Measurements from ENCODE around the gene VEZT. TPM values are rescaled to one million over a fixed set of nuclear protein-coding genes. Genes with fewer than 3 reads are reported as not detected.
A peak's percentile ranks its signal among the peaks of the same experiment; 100 is the strongest.

VEZT gene
- polyA plus RNA-seq, 4 donors = 11.3 to 49.7 (median 18.1) TPM

DNA sequence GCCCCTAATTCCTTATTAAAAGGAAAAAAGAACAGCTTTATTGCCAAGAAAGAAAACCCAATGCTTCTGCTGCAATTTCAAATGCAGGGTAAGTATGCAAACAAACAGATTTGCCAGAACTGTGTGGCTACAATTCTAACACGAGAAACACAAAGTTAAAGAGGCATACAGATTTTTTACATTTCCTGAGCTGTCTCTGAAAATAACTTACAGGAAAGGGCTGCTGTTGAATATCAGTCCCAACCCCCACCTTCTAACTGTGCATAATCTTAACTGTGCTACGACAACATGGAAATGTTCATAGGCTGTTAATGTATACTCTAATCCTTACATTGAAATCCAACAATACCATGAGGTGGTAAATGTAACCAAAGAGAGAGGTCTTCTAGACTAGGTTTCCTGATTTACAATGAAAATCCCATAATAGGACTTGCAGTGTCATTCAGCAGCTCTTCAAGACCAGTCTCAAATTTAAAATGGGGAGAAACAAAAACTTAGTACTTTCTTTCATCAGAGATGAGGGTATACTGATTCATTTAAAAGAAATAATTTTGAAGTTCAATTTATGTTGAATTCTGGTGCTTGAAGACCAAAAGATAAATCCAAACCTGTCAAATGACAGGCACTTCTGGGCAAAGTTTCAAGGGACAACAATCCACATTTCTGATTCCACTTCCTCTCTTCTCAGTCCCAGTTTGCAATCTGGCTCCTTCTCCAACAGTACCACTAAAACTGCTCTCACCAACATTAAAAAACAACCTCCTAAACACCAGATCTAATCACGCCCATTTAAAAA lies 14.7 kb upstream of the VEZT start:
- FAIRE-seq (no peak), DNase-seq (peak in 1 of 2 donors; percentile 36)
- H3K36me3 ChIP-seq (ENCODE audit: control insufficient read depth in 3 of 3, insufficient read depth in 2 of 3, low read depth in 1 of 3, low read length in 3 of 3) = peaks cover 0 to 7% (median 0%) of the 10 kb centered on the region in 3 donors
- no peaks in the 10 kb centered on the region for H3K27me3 ChIP-seq (ENCODE audit: control insufficient read depth in 3 of 3, insufficient read depth in 3 of 3, low read length in 3 of 3)
- 63 to 92% (median 74%) methylated on average over 3 of the region's 3 CpGs for WGBS, 3 donors
- no peak overlapping the region for H3K4me3 ChIP-seq (ENCODE audit: low read depth in 1 of 3, low read length in 3 of 3)
- peaks cover 0 to 59% (median 10%) of the 10 kb centered on the region in 3 donors for H3K4me1 ChIP-seq (ENCODE audit: control insufficient read depth in 3 of 3, insufficient read depth in 2 of 3, low read depth in 1 of 3, low read length in 2 of 3)
- H3K27ac ChIP-seq (ENCODE audit: low read depth in 1 of 3, low read length in 2 of 3) = peak overlapping the region in 1 of 3 donors; percentile 89
- H3K9me3 ChIP-seq (ENCODE audit: control insufficient read depth in 2 of 2, insufficient read depth in 1 of 2, low read depth in 1 of 2, low read length in 1 of 2) = no peaks in the 10 kb centered on the region

DNA sequence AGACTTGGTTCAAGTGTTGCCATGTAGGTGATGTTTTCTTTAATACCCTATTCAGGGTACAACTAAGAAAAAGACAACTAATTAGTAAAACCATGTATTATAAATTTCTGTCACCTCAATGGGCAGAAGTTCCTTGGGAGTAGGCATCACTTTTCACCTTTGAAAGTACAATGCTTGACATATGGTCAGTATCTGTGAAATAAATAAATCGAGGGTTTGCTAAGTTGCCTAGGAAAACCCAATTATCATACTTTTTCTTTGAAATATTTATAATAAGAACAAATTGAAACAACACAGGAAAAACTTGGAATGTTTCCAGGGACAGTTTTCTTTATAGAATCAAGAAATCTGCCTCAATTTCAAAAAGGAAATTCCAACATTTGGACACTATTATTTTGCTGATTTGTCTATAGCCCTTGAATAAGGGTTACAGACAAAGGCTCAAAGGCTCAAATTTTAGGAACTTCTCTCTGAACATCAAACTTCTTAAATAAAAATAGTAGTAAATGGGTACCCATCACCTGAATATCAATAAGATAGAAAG lies 14.0 kb upstream of the VEZT start:
- WGBS, 3 donors = 62 to 96% (median 67%) methylated on average over 1 of the region's 1 CpG
- peaks cover 0 to 59% (median 10%) of the 10 kb centered on the region in 3 donors for H3K4me1 ChIP-seq (ENCODE audit: control insufficient read depth in 3 of 3, insufficient read depth in 2 of 3, low read depth in 1 of 3, low read length in 2 of 3)
- DNase-seq = no peak

DNA sequence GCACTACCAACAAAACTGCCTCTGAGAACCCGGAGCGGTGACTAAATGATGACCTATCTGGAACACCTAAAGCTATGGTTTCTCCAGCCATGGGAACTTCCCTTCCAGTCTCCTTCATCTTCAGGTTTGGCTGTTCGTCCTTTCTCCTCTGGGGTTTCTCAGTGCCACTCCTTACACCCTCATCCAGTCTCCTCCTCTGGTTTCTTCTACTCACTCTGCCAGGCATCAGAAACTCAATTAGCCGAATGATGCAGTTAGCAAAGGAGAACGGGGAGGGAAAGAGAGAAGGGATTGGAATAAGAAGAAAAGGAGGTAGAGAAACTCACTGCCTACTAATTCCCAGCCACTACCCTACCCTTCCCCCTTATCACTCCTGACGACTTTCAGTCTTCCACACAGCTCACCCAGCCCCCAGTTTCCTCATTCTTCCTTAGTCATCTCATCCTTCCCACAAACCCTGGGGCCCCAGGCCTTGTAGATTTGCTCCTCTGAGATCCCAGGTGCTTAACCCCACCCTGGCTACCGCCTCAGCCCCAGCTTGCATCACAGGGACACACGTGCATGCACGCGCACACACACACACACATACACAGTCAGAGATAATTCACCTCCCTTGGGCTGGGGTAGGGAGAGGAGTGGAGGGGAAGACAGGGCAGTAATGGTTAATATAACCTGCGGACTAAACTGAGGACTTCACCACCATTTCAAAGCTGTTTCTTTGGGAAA lies 13.3 kb upstream of the VEZT start:
- Histone ChIP-seq H3K27ac (ENCODE audit: low read depth in 1 of 3, low read length in 2 of 3) (peak overlapping the region in 2 of 3 donors; percentile 48 to 89), H3K9me3 (ENCODE audit: control insufficient read depth in 2 of 2, insufficient read depth in 1 of 2, low read depth in 1 of 2, low read length in 1 of 2) (no peaks in the 10 kb centered on the region), H3K36me3 (ENCODE audit: control insufficient read depth in 3 of 3, insufficient read depth in 2 of 3, low read depth in 1 of 3, low read length in 3 of 3) (peaks cover 0 to 6% (median 0%) of the 10 kb centered on the region in 3 donors), H3K4me3 (ENCODE audit: low read depth in 1 of 3, low read length in 3 of 3) (peak overlapping the region in 1 of 3 donors; percentile 4), H3K27me3 (ENCODE audit: control insufficient read depth in 3 of 3, insufficient read depth in 3 of 3, low read length in 3 of 3) (no peaks in the 10 kb centered on the region), H3K4me1 (ENCODE audit: control insufficient read depth in 3 of 3, insufficient read depth in 2 of 3, low read depth in 1 of 3, low read length in 2 of 3) (peaks cover 0 to 59% (median 10%) of the 10 kb centered on the region in 3 donors)
- peak; percentile 49 to 97 for DNase-seq
- no peak for FAIRE-seq
- WGBS, 3 donors = 59 to 67% (median 60%) methylated on average over 11 of the region's 11 CpGs

More for the DNA sequence above, 14.0 kb upstream of the VEZT start:
- H3K27ac ChIP-seq (ENCODE audit: low read depth in 1 of 3, low read length in 2 of 3) = peak overlapping the region in 1 of 3 donors; percentile 89
- H3K4me3 ChIP-seq (ENCODE audit: low read depth in 1 of 3, low read length in 3 of 3) = no peak overlapping the region
- no peaks in the 10 kb centered on the region for H3K9me3 ChIP-seq (ENCODE audit: control insufficient read depth in 2 of 2, insufficient read depth in 1 of 2, low read depth in 1 of 2, low read length in 1 of 2)
- H3K27me3 ChIP-seq (ENCODE audit: control insufficient read depth in 3 of 3, insufficient read depth in 3 of 3, low read length in 3 of 3) = no peaks in the 10 kb centered on the region
- peaks cover 0 to 6% (median 0%) of the 10 kb centered on the region in 3 donors for H3K36me3 ChIP-seq (ENCODE audit: control insufficient read depth in 3 of 3, insufficient read depth in 2 of 3, low read depth in 1 of 3, low read length in 3 of 3)
- no peak for FAIRE-seq

DNA sequence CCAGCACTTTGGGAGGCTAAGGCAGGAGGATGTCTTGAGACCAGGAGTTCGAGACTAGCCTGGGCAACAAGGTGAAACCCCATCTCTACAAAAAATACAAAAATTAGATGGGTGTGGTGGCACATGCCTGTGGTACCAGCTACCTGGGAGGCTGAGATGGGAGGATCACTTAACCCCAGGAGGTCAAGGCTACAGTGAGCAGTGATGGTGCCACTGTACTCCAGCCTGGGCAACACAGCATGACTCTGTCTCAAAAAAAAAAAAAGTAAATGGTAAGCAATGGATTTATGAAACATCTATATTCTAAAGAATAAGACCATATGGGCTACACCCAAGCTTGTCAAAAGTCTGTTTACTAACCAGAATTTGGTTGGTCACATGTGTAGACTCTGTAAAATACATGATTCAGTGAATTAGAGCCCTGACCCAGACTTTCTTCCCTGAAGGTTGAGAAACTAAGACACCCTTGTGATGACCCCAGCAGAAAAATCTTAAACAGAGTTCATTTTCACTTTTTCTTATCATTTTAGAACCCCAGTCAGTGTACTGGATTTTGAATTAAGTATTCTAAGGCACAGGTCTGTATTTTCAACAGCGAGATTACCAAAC lies 12.5 kb upstream of the VEZT start:
- WGBS, 3 donors = 92 to 97% (median 95%) methylated on average over 2 of the region's 2 CpGs
- H3K4me3 ChIP-seq (ENCODE audit: low read depth in 1 of 3, low read length in 3 of 3) = no peak overlapping the region
- peak overlapping the region in 2 of 3 donors; percentile 5 to 89 for H3K27ac ChIP-seq (ENCODE audit: low read depth in 1 of 3, low read length in 2 of 3)
- no peaks in the 10 kb centered on the region for H3K27me3 ChIP-seq (ENCODE audit: control insufficient read depth in 3 of 3, insufficient read depth in 3 of 3, low read length in 3 of 3)
- DNase-seq = peak in 1 of 2 donors; percentile 19
- H3K36me3 ChIP-seq (ENCODE audit: control insufficient read depth in 3 of 3, insufficient read depth in 2 of 3, low read depth in 1 of 3, low read length in 3 of 3) = peaks cover 0 to 6% (median 0%) of the 10 kb centered on the region in 3 donors
- H3K4me1 ChIP-seq (ENCODE audit: control insufficient read depth in 3 of 3, insufficient read depth in 2 of 3, low read depth in 1 of 3, low read length in 2 of 3) = peaks cover 0 to 53% (median 10%) of the 10 kb centered on the region in 3 donors
- H3K9me3 ChIP-seq (ENCODE audit: control insufficient read depth in 2 of 2, insufficient read depth in 1 of 2, low read depth in 1 of 2, low read length in 1 of 2) = no peaks in the 10 kb centered on the region
- FAIRE-seq = no peak

DNA sequence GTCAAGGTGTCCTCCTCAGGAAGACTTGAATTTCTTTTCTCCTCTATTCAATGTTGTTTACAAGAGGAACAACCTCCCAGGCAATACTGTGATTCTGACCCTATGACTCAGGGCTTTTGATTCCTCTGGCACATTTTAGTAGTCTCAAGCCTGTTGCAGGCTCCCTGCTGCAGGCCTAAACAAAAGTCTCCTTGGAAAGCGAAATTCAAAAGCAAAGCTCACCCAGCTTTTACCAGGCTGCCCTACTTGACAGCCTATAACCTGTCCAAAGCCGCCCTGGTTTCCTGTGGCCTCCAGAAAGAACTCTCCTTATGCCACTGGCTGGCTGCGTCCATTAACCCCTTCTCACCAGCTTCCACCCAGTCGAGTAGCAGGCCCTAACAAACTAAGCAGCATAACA lies 11.9 kb upstream of the VEZT start:
- no peak overlapping the region for H3K4me3 ChIP-seq (ENCODE audit: low read depth in 1 of 3, low read length in 3 of 3)
- peaks cover 0 to 47% (median 8%) of the 10 kb centered on the region in 3 donors for H3K4me1 ChIP-seq (ENCODE audit: control insufficient read depth in 3 of 3, insufficient read depth in 2 of 3, low read depth in 1 of 3, low read length in 2 of 3)
- H3K36me3 ChIP-seq (ENCODE audit: control insufficient read depth in 3 of 3, insufficient read depth in 2 of 3, low read depth in 1 of 3, low read length in 3 of 3) = peaks cover 0 to 6% (median 0%) of the 10 kb centered on the region in 3 donors
- DNase-seq (peak in 1 of 2 donors; percentile 47), FAIRE-seq (no peak)
- 66 to 84% (median 81%) methylated on average over 4 of the region's 4 CpGs for WGBS, 3 donors
- peak overlapping the region in 2 of 3 donors; percentile 69 to 89 for H3K27ac ChIP-seq (ENCODE audit: low read depth in 1 of 3, low read length in 2 of 3)
- no peaks in the 10 kb centered on the region for H3K27me3 ChIP-seq (ENCODE audit: control insufficient read depth in 3 of 3, insufficient read depth in 3 of 3, low read length in 3 of 3)
- no peaks in the 10 kb centered on the region for H3K9me3 ChIP-seq (ENCODE audit: control insufficient read depth in 2 of 2, insufficient read depth in 1 of 2, low read depth in 1 of 2, low read length in 1 of 2)

DNA sequence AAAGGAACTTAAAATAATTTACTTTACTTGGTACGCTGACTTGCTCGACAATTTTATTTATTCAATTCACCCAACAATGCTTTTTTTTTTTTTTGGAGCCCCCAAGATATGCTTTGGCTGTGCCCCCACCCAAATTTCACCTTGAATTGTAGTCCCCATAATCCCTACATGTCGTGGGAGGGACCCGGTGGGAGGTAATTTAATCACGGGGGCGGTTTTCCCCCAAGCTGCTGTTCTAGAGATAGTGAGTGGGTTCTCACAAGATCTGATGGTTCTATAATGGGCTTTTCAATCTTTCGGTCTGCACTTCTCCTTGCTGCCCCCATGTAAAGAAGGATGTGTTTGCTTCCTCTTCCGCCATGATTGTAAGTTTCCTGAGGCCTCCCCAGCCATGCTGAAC lies 10.7 kb upstream of the VEZT start:
- peaks cover 0 to 6% (median 0%) of the 10 kb centered on the region in 3 donors for H3K36me3 ChIP-seq (ENCODE audit: control insufficient read depth in 3 of 3, insufficient read depth in 2 of 3, low read depth in 1 of 3, low read length in 3 of 3)
- DNase-seq = no peak
- peaks cover 0 to 37% (median 6%) of the 10 kb centered on the region in 3 donors for H3K4me1 ChIP-seq (ENCODE audit: control insufficient read depth in 3 of 3, insufficient read depth in 2 of 3, low read depth in 1 of 3, low read length in 2 of 3)
- no peaks in the 10 kb centered on the region for H3K9me3 ChIP-seq (ENCODE audit: control insufficient read depth in 2 of 2, insufficient read depth in 1 of 2, low read depth in 1 of 2, low read length in 1 of 2)
- 93 to 96% (median 96%) methylated on average over 8 of the region's 8 CpGs for WGBS, 3 donors
- FAIRE-seq = no peak
- H3K27me3 ChIP-seq (ENCODE audit: control insufficient read depth in 3 of 3, insufficient read depth in 3 of 3, low read length in 3 of 3) = no peaks in the 10 kb centered on the region
- no peak overlapping the region for H3K27ac ChIP-seq (ENCODE audit: low read depth in 1 of 3, low read length in 2 of 3)
- no peak overlapping the region for H3K4me3 ChIP-seq (ENCODE audit: low read depth in 1 of 3, low read length in 3 of 3)

DNA sequence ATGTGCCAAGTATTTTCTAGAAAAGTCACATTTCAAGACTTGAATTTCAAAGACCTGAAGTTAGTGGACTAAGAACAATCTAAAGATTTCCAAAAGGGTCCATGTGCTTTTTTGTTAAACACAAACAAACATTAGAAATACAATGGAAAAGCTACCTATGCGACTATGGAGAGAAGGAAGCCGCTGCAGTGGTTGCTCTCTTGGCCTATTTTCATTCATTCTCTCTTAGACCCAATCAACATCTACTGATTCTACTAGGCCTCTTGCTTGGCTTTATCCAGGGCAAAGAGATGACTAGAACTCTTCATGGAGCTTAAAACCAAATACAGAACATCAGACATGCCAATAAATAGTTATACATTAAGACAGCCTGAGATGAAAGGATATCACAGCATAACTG lies 10.2 kb upstream of the VEZT start:
- H3K9me3 ChIP-seq (ENCODE audit: control insufficient read depth in 2 of 2, insufficient read depth in 1 of 2, low read depth in 1 of 2, low read length in 1 of 2) = no peaks in the 10 kb centered on the region
- peaks cover 0 to 6% (median 0%) of the 10 kb centered on the region in 3 donors for H3K36me3 ChIP-seq (ENCODE audit: control insufficient read depth in 3 of 3, insufficient read depth in 2 of 3, low read depth in 1 of 3, low read length in 3 of 3)
- FAIRE-seq (no peak), DNase-seq (no peak)
- no peak overlapping the region for H3K4me3 ChIP-seq (ENCODE audit: low read depth in 1 of 3, low read length in 3 of 3)
- no peak overlapping the region for H3K27ac ChIP-seq (ENCODE audit: low read depth in 1 of 3, low read length in 2 of 3)
- H3K4me1 ChIP-seq (ENCODE audit: control insufficient read depth in 3 of 3, insufficient read depth in 2 of 3, low read depth in 1 of 3, low read length in 2 of 3) = peaks cover 0 to 34% (median 6%) of the 10 kb centered on the region in 3 donors
- WGBS, 3 donors = 93 to 96% (median 94%) methylated on average over 2 of the region's 2 CpGs
- no peaks in the 10 kb centered on the region for H3K27me3 ChIP-seq (ENCODE audit: control insufficient read depth in 3 of 3, insufficient read depth in 3 of 3, low read length in 3 of 3)

DNA sequence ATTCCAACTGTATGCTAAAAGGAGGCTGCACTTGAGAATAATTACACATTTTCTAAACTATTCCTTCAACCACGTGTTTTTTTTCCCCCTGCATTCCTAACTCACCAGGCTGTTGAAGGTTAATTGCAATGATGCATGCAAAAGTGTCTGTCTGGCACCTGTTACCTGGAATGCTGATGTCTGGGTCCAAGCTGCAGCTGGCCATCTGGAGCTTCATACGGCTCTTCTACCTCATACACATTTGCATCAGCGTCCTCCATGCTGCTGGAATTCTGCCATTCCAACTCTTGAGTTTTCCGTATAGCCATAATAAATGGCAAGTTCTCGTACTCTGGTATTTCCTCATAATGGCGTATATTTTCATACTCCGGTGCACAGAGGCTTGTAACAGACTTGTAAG lies 8.9 kb upstream of the VEZT start:
- no peaks in the 10 kb centered on the region for H3K9me3 ChIP-seq (ENCODE audit: control insufficient read depth in 2 of 2, insufficient read depth in 1 of 2, low read depth in 1 of 2, low read length in 1 of 2)
- H3K27me3 ChIP-seq (ENCODE audit: control insufficient read depth in 3 of 3, insufficient read depth in 3 of 3, low read length in 3 of 3) = no peaks in the 10 kb centered on the region
- DNase-seq (no peak), FAIRE-seq (no peak)
- peaks cover 0 to 6% (median 0%) of the 10 kb centered on the region in 3 donors for H3K36me3 ChIP-seq (ENCODE audit: control insufficient read depth in 3 of 3, insufficient read depth in 2 of 3, low read depth in 1 of 3, low read length in 3 of 3)
- WGBS, 3 donors = 83 to 90% (median 87%) methylated on average over 7 of the region's 7 CpGs
- no peak overlapping the region for H3K4me3 ChIP-seq (ENCODE audit: low read depth in 1 of 3, low read length in 3 of 3)
- H3K4me1 ChIP-seq (ENCODE audit: control insufficient read depth in 3 of 3, insufficient read depth in 2 of 3, low read depth in 1 of 3, low read length in 2 of 3) = peaks cover 0 to 21% (median 6%) of the 10 kb centered on the region in 3 donors
- no peak overlapping the region for H3K27ac ChIP-seq (ENCODE audit: low read depth in 1 of 3, low read length in 2 of 3)

Data from small intestine (tissue), 7 donors.